Astrocyte of the cerebellum (primary cell): ENCODE results near the gene MIER2.
"Not testable (repeated sequence)": the region's sequence is repeated elsewhere in the genome, so short reads cannot be mapped to it uniquely, and the experiment has no call there.

ENCODE experiments used
- DNase-seq: peaks from one replicate; pipeline ENCODE4 v3.0.0-alpha.2; 2011; ENCODE audit warnings: low read depth
- H3K4me3 ChIP-seq: 2 replicates; pipeline ENCODE4 v1.5.1; 2011; ENCODE audit warnings: mild to moderate bottlenecking, low read depth, low read length, moderate library complexity
- CTCF ChIP-seq: IDR thresholded peaks from 2 replicates; pipeline ENCODE4 v1.5.1; 2012; ENCODE audit warnings: low read length, low read depth, moderate library complexity, mild to moderate bottlenecking; ENCODE audit errors: missing control alignments
- in situ Hi-C: cut with HindIII; loops from 2 replicates; pipeline ENCODE4 v1.10.0; 2017; ENCODE audit warnings: low sequenced_read_pairs

MIER2 gene

GRCh38 chr19:275000-275399 lies 69.6 kb downstream of the MIER2 start:
- in situ Hi-C loops = no loop called here

GRCh38 chr19:273393-273792 lies 71.2 kb downstream of the MIER2 start:
- in situ Hi-C loops = no loop called here

More at GRCh38 chr19:275000-275399, 69.6 kb downstream of the MIER2 start:
- no peak for DNase-seq
- no peak for TF ChIP-seq CTCF
- H3K4me3 ChIP-seq = no peak overlapping the region

GRCh38 chr19:271856-272255 lies 72.7 kb downstream of the MIER2 start:
- DNase-seq = no peak
- no peak overlapping the region for H3K4me3 ChIP-seq
- no peak for TF ChIP-seq CTCF
- in situ Hi-C loops = no loop called here

More at GRCh38 chr19:273393-273792, 71.2 kb downstream of the MIER2 start:
- no peak for TF ChIP-seq CTCF
- no peak for DNase-seq
- no peak overlapping the region for H3K4me3 ChIP-seq

- DNase-seq, H3K4me3 ChIP-seq, in situ Hi-C loops: not testable (repeated sequence)
Observed at GRCh38 chr19:270766-271318, 73.8 kb downstream of the MIER2 start.

GRCh38 chr19:269241-269640 lies 75.4 kb downstream of the MIER2 start:
- TF ChIP-seq CTCF = no peak
- DNase-seq = no peak
- in situ Hi-C loops = no loop called here
- H3K4me3 ChIP-seq = no peak overlapping the region

GRCh38 chr19:262125-262524 lies 82.5 kb downstream of the MIER2 start:
- in situ Hi-C loops = no loop called here
- no peak for DNase-seq
- no peak for TF ChIP-seq CTCF

GRCh38 chr19:256804-257203 lies 87.8 kb downstream of the MIER2 start:
- H3K4me3 ChIP-seq, DNase-seq, in situ Hi-C loops: not testable (repeated sequence)

More at GRCh38 chr19:262125-262524, 82.5 kb downstream of the MIER2 start:
- no peak overlapping the region for H3K4me3 ChIP-seq
